HepG2 (cell line): ENCODE measurements around the gene OAF. TPM values are rescaled to one million over a fixed set of nuclear protein-coding genes. Genes with fewer than 3 reads are reported as not detected.
A peak's percentile ranks its signal among the peaks of the same experiment; 100 is the strongest.

Source experiments
- ATAC-seq: fragments of 200-7000 bp; cut with Tn5 transposase; 3 replicates; pipeline ENCODE4 v1.9.1; 2020; ENCODE audit warnings: mild to moderate bottlenecking, moderate library complexity
- BruUV-seq: library from RNA; stranded (reverse); fragments of 400-500 nt; replicated peaks from 2 replicates; lab custom pipeline; 2021; lab: Mats Ljungman, UMichigan
- CTCF ChIA-PET: fragments of 300-600 bp; formaldehyde crosslinking; extraction: SDS; loops from one replicate; lab custom pipeline; 2021; ENCODE audit warnings: low total read pairs, inconsistent platforms, low intra/inter-chr PET ratio; lab: Yijun Ruan, JAX
- POLR2A ChIA-PET: fragments of 350-600 bp; sonication (Branson Sonifier 250); formaldehyde crosslinking; loops from one replicate; lab custom pipeline; 2020; ENCODE audit warnings: antibody characterized with exemption, inconsistent platforms; lab: Yijun Ruan, JAX
- DNase-seq: peaks from one replicate; pipeline ENCODE4 v3.0.0-alpha.2; 2015; ENCODE audit warnings: low spot score
- FAIRE-seq: peaks from 3 replicates; lab custom pipeline; 2011; peaks lifted over from hg19 to GRCh38; lab: Jason Lieb, UNC
- H2AFZ ChIP-seq: one replicate; pipeline ENCODE4 v1.6.1; 2011; ENCODE audit warnings: low read length, inconsistent platforms
- H3K27ac ChIP-seq: fragments of 300-600 bp; 3 replicates; pipeline ENCODE4 v1.8.0; 2011; ENCODE audit warnings: mixed run types, mild to moderate bottlenecking, mixed read lengths, low read length, inconsistent platforms; ENCODE audit not compliant: insufficient read depth; ENCODE audit errors: extremely low read length
- H3K27me3 ChIP-seq, 2 experiments: fragments of 200-600 bp in 1 of 2; 2 replicates in 1 of 2; 3 replicates in 1 of 2; pipeline versions ENCODE4 v1.6.0 to v1.8.0; 2011; ENCODE audit warnings: low read length in 2 of 2, mild to moderate bottlenecking in 2 of 2, moderate library complexity in 2 of 2, inconsistent platforms in 1 of 2; ENCODE audit not compliant: insufficient read depth in 2 of 2, control insufficient read depth in 1 of 2
- H3K36me3 ChIP-seq, 2 experiments: fragments of 200-600 bp in 1 of 2; replicated peaks in 1 of 2; 2 replicates in 1 of 2; 3 replicates in 1 of 2; pipeline versions ENCODE4 v1.5.1 to v1.8.0; 2011; ENCODE audit warnings: low read length in 2 of 2, inconsistent platforms in 1 of 2; ENCODE audit not compliant: insufficient read depth in 2 of 2, control insufficient read depth in 1 of 2
- H3K4me1 ChIP-seq: 2 replicates; pipeline ENCODE4 v1.5.1; 2012; ENCODE audit warnings: low read length, inconsistent platforms; ENCODE audit not compliant: insufficient read depth
- H3K4me2 ChIP-seq: 2 replicates; pipeline ENCODE4 v1.6.0; 2011; ENCODE audit warnings: low read depth, low read length, inconsistent platforms
- H3K4me3 ChIP-seq, 3 experiments: fragments of 200-600 bp in 1 of 3; sonication (generic), shearing (Covaris generic) in 1 of 3; replicated peaks in 1 of 3; 2 replicates each; pipeline ENCODE4 v1.5.1; 2011 to 2016; ENCODE audit warnings: low read length in 3 of 3, inconsistent platforms in 2 of 3, low read depth in 2 of 3, mild to moderate bottlenecking in 2 of 3, control low read depth in 1 of 3, mixed read lengths in 1 of 3; ENCODE audit not compliant: insufficient read depth in 1 of 3
- H3K79me2 ChIP-seq: one replicate; pipeline ENCODE4 v1.6.1; 2011; ENCODE audit warnings: low read length, inconsistent platforms; ENCODE audit not compliant: insufficient read depth
- H3K9ac ChIP-seq: 2 replicates; pipeline ENCODE4 v1.6.0; 2011; ENCODE audit warnings: mild to moderate bottlenecking, low read depth, low read length, inconsistent platforms; ENCODE audit not compliant: insufficient read depth
- H3K9me3 ChIP-seq: 2 replicates; pipeline ENCODE4 v1.5.1; 2012; ENCODE audit warnings: mild to moderate bottlenecking, low read length
- H4K20me1 ChIP-seq: 2 replicates; pipeline ENCODE4 v1.6.0; 2011; ENCODE audit warnings: inconsistent platforms, mild to moderate bottlenecking, low read length, moderate library complexity; ENCODE audit not compliant: insufficient read depth
- AGO1 ChIP-seq: fragments of 200-400 bp; formaldehyde crosslinking; IDR thresholded peaks from 2 replicates; pipeline ENCODE4 v1.6.1; 2017; ENCODE audit warnings: mild to moderate bottlenecking, low read depth, low read length, moderate library complexity; ENCODE audit not compliant: poor library complexity, severe bottlenecking
- HMGXB3 ChIP-seq: sonication (generic); formaldehyde crosslinking; IDR thresholded peaks from 2 replicates; pipeline ENCODE4 v1.4.0; 2020; ENCODE audit warnings: missing genetic modification reagents, borderline replicate concordance
- HMGXB4 ChIP-seq, 2 experiments: sonication (generic) in 1 of 2; formaldehyde crosslinking in 1 of 2; IDR thresholded peaks; 2 replicates each; pipeline versions ENCODE4 v1.4.0 to v1.6.1; 2018 to 2020; ENCODE audit warnings: missing genetic modification reagents in 2 of 2, borderline replicate concordance in 1 of 2, low read depth in 1 of 2, mild to moderate bottlenecking in 1 of 2, missing biosample characterization in 1 of 2
- PRPF4 ChIP-seq: fragments of 200-400 bp; formaldehyde crosslinking; IDR thresholded peaks from 2 replicates; pipeline ENCODE4 v1.6.1; 2016; ENCODE audit warnings: low read length, low read depth; ENCODE audit not compliant: poor library complexity, severe bottlenecking
- RBFOX2 ChIP-seq: fragments of 200-400 bp; formaldehyde crosslinking; IDR thresholded peaks from 2 replicates; pipeline ENCODE4 v1.6.1; 2017; ENCODE audit warnings: low read depth, mild to moderate bottlenecking, low read length
- TERF1 ChIP-seq: sonication (generic); formaldehyde crosslinking; IDR thresholded peaks from 2 replicates; pipeline ENCODE4 v1.8.0; 2022; ENCODE audit warnings: mild to moderate bottlenecking, missing genetic modification reagents, moderate library complexity
- ZFY ChIP-seq: sonication (generic); formaldehyde crosslinking; IDR thresholded peaks from 2 replicates; pipeline ENCODE4 v1.4.0; 2020; ENCODE audit warnings: missing genetic modification reagents
- ZNF768 ChIP-seq: sonication (generic); formaldehyde crosslinking; IDR thresholded peaks from 2 replicates; pipeline ENCODE4 v1.4.0; 2020; ENCODE audit warnings: missing genetic modification reagents
- ZNF777 ChIP-seq: sonication (generic); formaldehyde crosslinking; IDR thresholded peaks from 2 replicates; pipeline ENCODE4 v1.4.0; 2020; ENCODE audit warnings: missing genetic modification reagents
- ZNF839 ChIP-seq: sonication (generic); formaldehyde crosslinking; IDR thresholded peaks from 2 replicates; pipeline ENCODE4 v1.4.0; 2020; ENCODE audit warnings: missing genetic modification reagents, mild to moderate bottlenecking, borderline replicate concordance
- WGBS: methylation state at CpG from one replicate; pipeline ENCODE4 v1.1.6; 2017; ENCODE audit warnings: low lambda C conversion rate; 5-methylcytosine and 5-hydroxymethylcytosine counted together
- in situ Hi-C: cut with HindIII; loops from 2 replicates; pipeline ENCODE4 v1.10.0; 2017; ENCODE audit warnings: low pct_unique_long_range_greater_than_20kb; ENCODE audit not compliant: extremely low pct_ligation_motif_present
- intact Hi-C: fragments of 100-400 bp; cut with micrococcal nuclease; formaldehyde crosslinking; loops from one replicate; pipeline ENCODE4 v1.10.0; 2022; ENCODE audit not compliant: unreplicated experiment
- polyA plus RNA-seq, 8 experiments: library from polyadenylated mRNA; depleted of rRNA in 3 of 8; stranded (reverse) in 7 of 8; unstranded in 1 of 8; fragments of >200 nt; fragmentation: Illumina TruSeq in 4 of 8; extraction: Trizol in 4 of 8; gene quantifications; 2 replicates each; pipeline versions ENCODE4 v1.2.1 to v1.2.3, GENCODE V29; 2011 to 2016; ENCODE audit warnings: low read depth in 4 of 8, missing spikeins in 1 of 8, mixed read lengths in 1 of 8; ENCODE audit not compliant: insufficient read depth in 1 of 8
- total RNA-seq, 5 experiments: library from RNA; depleted of rRNA; stranded (reverse); fragments of >200 nt; fragmentation: Illumina TruSeq; extraction: Trizol; gene quantifications; 2 replicates each; pipeline ENCODE4 v1.2.3, GENCODE V29; 2016; ENCODE audit warnings: low read depth in 1 of 5

The OAF gene
- total and polyA plus RNA-seq, 2 of the 13 experiments (the other 11 are each of a cell fraction or from before 2014, with no cell fraction given), result 63.7 to 94.6 TPM

GRCh38 chr11:120217526-120217925 is 6.7 kb downstream of the OAF start:
- H3K4me3 ChIP-seq, result no peak overlapping the region; a peak in 1 of 6 replicates
- ChIA-PET POLR2A (interaction anchor here (2.8 kb wide), 1 partner anchor 32 kb away, joined by 11 read pairs; no protein-coding TSS in a partner anchor), CTCF (no interaction called here)
- intact Hi-C loops (no loop called here), in situ Hi-C loops (no loop called here)
- no peak for DNase-seq
- H3K79me2 ChIP-seq, result peaks cover 28% of the 10 kb centered on the region
- ATAC-seq, result no peak
- H3K4me1 ChIP-seq, result peaks cover 89% of the 10 kb centered on the region
- no peak for FAIRE-seq
- peak overlapping the region; percentile 47 for H3K27ac ChIP-seq
- no peaks in the 10 kb centered on the region for H3K27me3 ChIP-seq
- no TSS peak for BruUV-seq
- 77% methylated on average over 12 of the region's 12 CpGs for WGBS
- no peaks in the 10 kb centered on the region for H3K9me3 ChIP-seq
- peaks cover 7 to 47% of the 10 kb centered on the region in 2 experiments; a peak in 4 of 5 replicates for H3K36me3 ChIP-seq
- H2AFZ ChIP-seq, result no peak overlapping the region
- H3K4me2 ChIP-seq, result peak overlapping the region; percentile 28
- H4K20me1 ChIP-seq, result peaks cover 23% of the 10 kb centered on the region
- TF ChIP-seq PRPF4 (no peak), ZFY (CRISPR knock-in tag) (0 out of 2 replicates have a peak, but pooled peaks have one; percentile 3), HMGXB4 (CRISPR knock-in tag; IDR thresholded peaks at IDR 0.05; ENCODE audit: borderline replicate concordance in 1 of 2, low read depth in 1 of 2) (0 out of 4 replicates have a peak, but pooled peaks of 1 of the 2 experiments have one; percentile 2), RBFOX2 (0 out of 2 replicates have a peak, but pooled peaks have one; percentile 31), ZNF839 (CRISPR knock-in tag) (no peak), HMGXB3 (CRISPR knock-in tag) (no peak), AGO1 (peak; percentile 4), ZNF777 (CRISPR knock-in tag) (peak; percentile 21; the same call in 1 of the 2 replicates), TERF1 (CRISPR knock-in tag) (0 out of 2 replicates have a peak, but pooled peaks have one; percentile 17), ZNF768 (peak; percentile 96)
- peak overlapping the region; percentile 44 for H3K9ac ChIP-seq
